ENCODE data around the gene ANO1.

ANO1 gene

DNA sequence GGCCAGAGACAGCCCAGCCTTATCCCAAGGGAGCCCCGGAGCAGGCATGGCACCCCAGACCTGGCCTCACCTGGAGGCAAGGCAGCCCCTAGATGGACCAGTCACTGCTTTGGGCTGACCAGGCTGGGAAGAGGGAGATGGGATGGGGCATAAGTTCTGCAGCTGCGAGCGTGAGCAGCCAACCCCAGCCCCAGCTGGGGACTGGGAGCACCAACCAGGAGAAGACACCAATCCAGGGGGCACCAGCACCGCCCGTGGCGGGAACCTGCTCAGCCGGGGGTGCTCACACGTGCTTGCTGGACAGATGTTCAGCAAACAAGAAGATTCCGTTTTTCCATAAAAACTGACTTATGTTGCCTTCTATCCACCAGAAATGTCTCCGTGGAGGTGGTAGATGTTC is 108.8 kb downstream of the ANO1 start:
- no peak for ATAC-seq
- TF ChIP-seq PPARA (CRISPR knock-in tag; IDR thresholded peaks at IDR 0.05; ENCODE audit: borderline replicate concordance) (no peak), GLIS3 (CRISPR knock-in tag; IDR thresholded peaks at IDR 0.05) (no peak), ZNF8 (CRISPR knock-in tag; IDR thresholded peaks at IDR 0.05) (no peak), CSDC2 (CRISPR knock-in tag; IDR thresholded peaks at IDR 0.05) (no peak), ZNF565 (CRISPR knock-in tag; conservative IDR thresholded peaks at IDR 0.05; ENCODE audit: low read depth) (no peak), TCF4 (CRISPR knock-in tag; IDR thresholded peaks at IDR 0.05; ENCODE audit: borderline replicate concordance) (no peak)

DNA sequence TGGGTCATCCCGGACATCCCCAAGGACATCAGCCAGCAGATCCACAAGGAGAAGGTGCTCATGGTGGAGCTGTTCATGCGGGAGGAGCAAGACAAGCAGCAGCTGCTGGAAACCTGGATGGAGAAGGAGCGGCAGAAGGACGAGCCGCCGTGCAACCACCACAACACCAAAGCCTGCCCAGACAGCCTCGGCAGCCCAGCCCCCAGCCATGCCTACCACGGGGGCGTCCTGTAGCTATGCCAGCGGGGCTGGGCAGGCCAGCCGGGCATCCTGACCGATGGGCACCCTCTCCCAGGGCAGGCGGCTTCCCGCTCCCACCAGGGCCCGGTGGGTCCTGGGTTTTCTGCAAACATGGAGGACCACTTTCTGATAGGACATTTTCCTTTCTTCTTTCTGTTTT is 109.7 kb downstream of the ANO1 start:
- ATAC-seq = no peak
- no peak for TF ChIP-seq ZFP3 (CRISPR knock-in tag; IDR thresholded peaks at IDR 0.05)
- no peak for TF ChIP-seq ESRRG (CRISPR knock-in tag; IDR thresholded peaks at IDR 0.05)
- no peak for TF ChIP-seq GLIS3 (CRISPR knock-in tag; IDR thresholded peaks at IDR 0.05)
- no peak for TF ChIP-seq ARNTL (CRISPR knock-in tag; IDR thresholded peaks at IDR 0.05; ENCODE audit: borderline replicate concordance, low read depth)
- TF ChIP-seq RARB (CRISPR knock-in tag; IDR thresholded peaks at IDR 0.05) = no peak
- no peak for TF ChIP-seq ZC3H10 (CRISPR knock-in tag; IDR thresholded peaks at IDR 0.05)
- no peak for TF ChIP-seq PPARA (CRISPR knock-in tag; IDR thresholded peaks at IDR 0.05; ENCODE audit: borderline replicate concordance)
- TF ChIP-seq, protein P1, sequence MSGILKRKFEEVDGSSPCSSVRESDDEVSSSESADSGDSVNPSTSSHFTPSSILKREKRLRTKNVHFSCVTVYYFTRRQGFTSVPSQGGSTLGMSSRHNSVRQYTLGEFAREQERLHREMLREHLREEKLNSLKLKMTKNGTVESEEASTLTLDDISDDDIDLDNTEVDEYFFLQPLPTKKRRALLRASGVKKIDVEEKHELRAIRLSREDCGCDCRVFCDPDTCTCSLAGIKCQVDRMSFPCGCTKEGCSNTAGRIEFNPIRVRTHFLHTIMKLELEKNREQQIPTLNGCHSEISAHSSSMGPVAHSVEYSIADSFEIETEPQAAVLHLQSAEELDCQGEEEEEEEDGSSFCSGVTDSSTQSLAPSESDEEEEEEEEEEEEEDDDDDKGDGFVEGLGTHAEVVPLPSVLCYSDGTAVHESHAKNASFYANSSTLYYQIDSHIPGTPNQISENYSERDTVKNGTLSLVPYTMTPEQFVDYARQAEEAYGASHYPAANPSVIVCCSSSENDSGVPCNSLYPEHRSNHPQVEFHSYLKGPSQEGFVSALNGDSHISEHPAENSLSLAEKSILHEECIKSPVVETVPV (CRISPR knock-in tag; IDR thresholded peaks at IDR 0.05) = no peak
- no peak for TF ChIP-seq SNAI2 (CRISPR knock-in tag; IDR thresholded peaks at IDR 0.05)
- TF ChIP-seq, protein P2, sequence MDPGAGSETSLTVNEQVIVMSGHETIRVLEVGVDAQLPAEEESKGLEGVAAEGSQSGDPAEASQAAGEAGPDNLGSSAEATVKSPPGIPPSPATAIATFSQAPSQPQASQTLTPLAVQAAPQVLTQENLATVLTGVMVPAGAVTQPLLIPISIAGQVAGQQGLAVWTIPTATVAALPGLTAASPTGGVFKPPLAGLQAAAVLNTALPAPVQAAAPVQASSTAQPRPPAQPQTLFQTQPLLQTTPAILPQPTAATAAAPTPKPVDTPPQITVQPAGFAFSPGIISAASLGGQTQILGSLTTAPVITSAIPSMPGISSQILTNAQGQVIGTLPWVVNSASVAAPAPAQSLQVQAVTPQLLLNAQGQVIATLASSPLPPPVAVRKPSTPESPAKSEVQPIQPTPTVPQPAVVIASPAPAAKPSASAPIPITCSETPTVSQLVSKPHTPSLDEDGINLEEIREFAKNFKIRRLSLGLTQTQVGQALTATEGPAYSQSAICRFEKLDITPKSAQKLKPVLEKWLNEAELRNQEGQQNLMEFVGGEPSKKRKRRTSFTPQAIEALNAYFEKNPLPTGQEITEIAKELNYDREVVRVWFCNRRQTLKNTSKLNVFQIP (CRISPR knock-in tag; IDR thresholded peaks at IDR 0.05; ENCODE audit: borderline replicate concordance, low read depth) = no peak
- no peak for TF ChIP-seq ZNF70 (CRISPR knock-in tag; IDR thresholded peaks at IDR 0.05)
- TF ChIP-seq, protein P3, sequence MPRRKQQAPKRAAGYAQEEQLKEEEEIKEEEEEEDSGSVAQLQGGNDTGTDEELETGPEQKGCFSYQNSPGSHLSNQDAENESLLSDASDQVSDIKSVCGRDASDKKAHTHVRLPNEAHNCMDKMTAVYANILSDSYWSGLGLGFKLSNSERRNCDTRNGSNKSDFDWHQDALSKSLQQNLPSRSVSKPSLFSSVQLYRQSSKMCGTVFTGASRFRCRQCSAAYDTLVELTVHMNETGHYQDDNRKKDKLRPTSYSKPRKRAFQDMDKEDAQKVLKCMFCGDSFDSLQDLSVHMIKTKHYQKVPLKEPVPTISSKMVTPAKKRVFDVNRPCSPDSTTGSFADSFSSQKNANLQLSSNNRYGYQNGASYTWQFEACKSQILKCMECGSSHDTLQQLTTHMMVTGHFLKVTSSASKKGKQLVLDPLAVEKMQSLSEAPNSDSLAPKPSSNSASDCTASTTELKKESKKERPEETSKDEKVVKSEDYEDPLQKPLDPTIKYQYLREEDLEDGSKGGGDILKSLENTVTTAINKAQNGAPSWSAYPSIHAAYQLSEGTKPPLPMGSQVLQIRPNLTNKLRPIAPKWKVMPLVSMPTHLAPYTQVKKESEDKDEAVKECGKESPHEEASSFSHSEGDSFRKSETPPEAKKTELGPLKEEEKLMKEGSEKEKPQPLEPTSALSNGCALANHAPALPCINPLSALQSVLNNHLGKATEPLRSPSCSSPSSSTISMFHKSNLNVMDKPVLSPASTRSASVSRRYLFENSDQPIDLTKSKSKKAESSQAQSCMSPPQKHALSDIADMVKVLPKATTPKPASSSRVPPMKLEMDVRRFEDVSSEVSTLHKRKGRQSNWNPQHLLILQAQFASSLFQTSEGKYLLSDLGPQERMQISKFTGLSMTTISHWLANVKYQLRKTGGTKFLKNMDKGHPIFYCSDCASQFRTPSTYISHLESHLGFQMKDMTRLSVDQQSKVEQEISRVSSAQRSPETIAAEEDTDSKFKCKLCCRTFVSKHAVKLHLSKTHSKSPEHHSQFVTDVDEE (CRISPR knock-in tag; IDR thresholded peaks at IDR 0.05) = no peak
- no peak for TF ChIP-seq OSR1 (CRISPR knock-in tag; IDR thresholded peaks at IDR 0.05)
- TF ChIP-seq, protein P4, sequence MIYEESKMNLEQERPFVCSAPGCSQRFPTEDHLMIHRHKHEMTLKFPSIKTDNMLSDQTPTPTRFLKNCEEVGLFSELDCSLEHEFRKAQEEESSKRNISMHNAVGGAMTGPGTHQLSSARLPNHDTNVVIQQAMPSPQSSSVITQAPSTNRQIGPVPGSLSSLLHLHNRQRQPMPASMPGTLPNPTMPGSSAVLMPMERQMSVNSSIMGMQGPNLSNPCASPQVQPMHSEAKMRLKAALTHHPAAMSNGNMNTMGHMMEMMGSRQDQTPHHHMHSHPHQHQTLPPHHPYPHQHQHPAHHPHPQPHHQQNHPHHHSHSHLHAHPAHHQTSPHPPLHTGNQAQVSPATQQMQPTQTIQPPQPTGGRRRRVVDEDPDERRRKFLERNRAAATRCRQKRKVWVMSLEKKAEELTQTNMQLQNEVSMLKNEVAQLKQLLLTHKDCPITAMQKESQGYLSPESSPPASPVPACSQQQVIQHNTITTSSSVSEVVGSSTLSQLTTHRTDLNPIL (CRISPR knock-in tag; IDR thresholded peaks at IDR 0.05; ENCODE audit: low read depth) = no peak
- TF ChIP-seq CSDC2 (CRISPR knock-in tag; IDR thresholded peaks at IDR 0.05) = no peak
- TF ChIP-seq TOX (CRISPR knock-in tag; IDR thresholded peaks at IDR 0.05; ENCODE audit: borderline replicate concordance) = no peak

DNA sequence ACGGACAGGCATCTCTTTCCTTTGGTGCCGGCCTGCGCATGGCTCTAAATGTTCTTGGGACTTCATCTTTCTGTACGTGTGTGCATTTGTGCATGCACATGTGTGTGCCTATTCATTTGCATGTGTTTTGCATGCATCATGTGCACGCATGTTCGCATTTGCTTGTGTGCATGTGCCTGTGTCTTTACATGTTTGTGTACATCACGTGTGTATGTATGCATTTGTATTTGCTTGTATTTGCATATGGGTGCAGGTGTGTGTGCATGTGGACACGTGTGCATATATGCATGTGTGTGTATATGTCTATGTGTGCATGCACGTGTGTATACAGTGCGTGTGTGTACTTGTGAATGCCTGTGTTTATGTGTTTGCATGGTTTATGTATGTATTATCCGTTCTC is 111.5 kb downstream of the ANO1 start:
- ATAC-seq = no peak
- TF ChIP-seq, protein P2 (CRISPR knock-in tag; IDR thresholded peaks at IDR 0.05; ENCODE audit: borderline replicate concordance, low read depth) = no peak
- TF ChIP-seq TOX (CRISPR knock-in tag; IDR thresholded peaks at IDR 0.05; ENCODE audit: borderline replicate concordance) (no peak), SNAI2 (CRISPR knock-in tag; IDR thresholded peaks at IDR 0.05) (no peak), ARNTL (CRISPR knock-in tag; IDR thresholded peaks at IDR 0.05; ENCODE audit: borderline replicate concordance, low read depth) (no peak), CSDC2 (CRISPR knock-in tag; IDR thresholded peaks at IDR 0.05) (no peak), ESRRG (CRISPR knock-in tag; IDR thresholded peaks at IDR 0.05) (no peak), ZC3H10 (CRISPR knock-in tag; IDR thresholded peaks at IDR 0.05) (no peak), RARB (CRISPR knock-in tag; IDR thresholded peaks at IDR 0.05) (no peak), OSR1 (CRISPR knock-in tag; IDR thresholded peaks at IDR 0.05) (no peak), ZNF8 (CRISPR knock-in tag; IDR thresholded peaks at IDR 0.05) (no peak)
- TF ChIP-seq, protein P1 (CRISPR knock-in tag; IDR thresholded peaks at IDR 0.05) = no peak
- TF ChIP-seq, protein P5, sequence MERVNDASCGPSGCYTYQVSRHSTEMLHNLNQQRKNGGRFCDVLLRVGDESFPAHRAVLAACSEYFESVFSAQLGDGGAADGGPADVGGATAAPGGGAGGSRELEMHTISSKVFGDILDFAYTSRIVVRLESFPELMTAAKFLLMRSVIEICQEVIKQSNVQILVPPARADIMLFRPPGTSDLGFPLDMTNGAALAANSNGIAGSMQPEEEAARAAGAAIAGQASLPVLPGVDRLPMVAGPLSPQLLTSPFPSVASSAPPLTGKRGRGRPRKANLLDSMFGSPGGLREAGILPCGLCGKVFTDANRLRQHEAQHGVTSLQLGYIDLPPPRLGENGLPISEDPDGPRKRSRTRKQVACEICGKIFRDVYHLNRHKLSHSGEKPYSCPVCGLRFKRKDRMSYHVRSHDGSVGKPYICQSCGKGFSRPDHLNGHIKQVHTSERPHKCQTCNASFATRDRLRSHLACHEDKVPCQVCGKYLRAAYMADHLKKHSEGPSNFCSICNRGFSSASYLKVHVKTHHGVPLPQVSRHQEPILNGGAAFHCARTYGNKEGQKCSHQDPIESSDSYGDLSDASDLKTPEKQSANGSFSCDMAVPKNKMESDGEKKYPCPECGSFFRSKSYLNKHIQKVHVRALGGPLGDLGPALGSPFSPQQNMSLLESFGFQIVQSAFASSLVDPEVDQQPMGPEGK (CRISPR knock-in tag; IDR thresholded peaks at IDR 0.05; ENCODE audit: borderline replicate concordance) = no peak

Measured in SK-N-SH treated with all-trans-retinoic acid at 6 μM for 48 hours (cell line).